K562 (cell line): ENCODE measurements around the gene PAFAH1B1. TPM values are rescaled to one million over a fixed set of nuclear protein-coding genes. Genes with fewer than 3 reads are reported as not detected.

Source experiments
- AFF1 ChIP-seq, 2 experiments: fragments of 450-650 bp; IDR thresholded peaks; 2 replicates each; pipeline ENCODE4 v1.6.1; 2018; ENCODE audit warnings: mild to moderate bottlenecking in 2 of 2, low read depth in 1 of 2; ENCODE audit not compliant: partially characterized antibody in 2 of 2
- ATF1 ChIP-seq, 2 experiments: fragments of 450-650 bp in 1 of 2; IDR thresholded peaks; 2 replicates each; pipeline ENCODE4 v1.6.1; 2016; ENCODE audit warnings: missing compliant biosample characterization in 1 of 2, missing genetic modification characterization in 1 of 2
- DNMT1 ChIP-seq: fragments of 450-650 bp; IDR thresholded peaks from 2 replicates; pipeline ENCODE4 v1.6.1; 2016; ENCODE audit warnings: antibody characterized with exemption, mild to moderate bottlenecking
- GMEB1 ChIP-seq: fragments of 250-450 bp; sonication (Bioruptor Pico); IDR thresholded peaks from 2 replicates; pipeline ENCODE4 v1.4.0; 2020; ENCODE audit warnings: mild to moderate bottlenecking
- HNRNPH1 ChIP-seq: fragments of 200-400 bp; formaldehyde crosslinking; optimal IDR thresholded peaks from 2 replicates; pipeline ENCODE3; 2017; ENCODE audit warnings: low read depth, mild to moderate bottlenecking, low read length, moderate library complexity
- HNRNPK ChIP-seq: fragments of 200-400 bp; formaldehyde crosslinking; IDR thresholded peaks from one replicate; pipeline ENCODE4 v1.6.1; 2018; ENCODE audit warnings: mild to moderate bottlenecking, low read depth, low read length; ENCODE audit not compliant: poor library complexity, severe bottlenecking
- IRF2 ChIP-seq: sonication (generic); formaldehyde crosslinking; IDR thresholded peaks from 2 replicates; pipeline ENCODE4 v1.8.1; 2022; ENCODE audit warnings: mild to moderate bottlenecking, missing genetic modification reagents
- KDM5B ChIP-seq: fragments of 200-600 bp; sonication (generic); IDR thresholded peaks from 2 replicates; pipeline ENCODE4 v1.6.1; 2012; ENCODE audit warnings: low read depth, mild to moderate bottlenecking, moderate library complexity, low read length, control low read depth, inconsistent platforms; ENCODE audit not compliant: insufficient replicate concordance
- KLF1 ChIP-seq: fragments of 450-650 bp; IDR thresholded peaks from 2 replicates; pipeline ENCODE4 v1.6.1; 2016; ENCODE audit warnings: missing genetic modification characterization, missing compliant biosample characterization
- MITF ChIP-seq: IDR thresholded peaks from 2 replicates; pipeline ENCODE4 v1.6.1; 2014; ENCODE audit warnings: antibody characterized with exemption
- MYC ChIP-seq, 2 experiments: fragments of 250-450 bp in 1 of 2; sonication (Bioruptor Pico) in 1 of 2; IDR thresholded peaks; 2 replicates each; pipeline versions ENCODE4 v1.5.1 to v1.6.1; 2012 to 2021; ENCODE audit warnings: low read depth in 2 of 2, borderline replicate concordance in 1 of 2, improper control_type of control experiment in 1 of 2, low read length in 1 of 2, mild to moderate bottlenecking in 1 of 2, moderate library complexity in 1 of 2
- POLR2B ChIP-seq: fragments of 450-650 bp; IDR thresholded peaks from 2 replicates; pipeline ENCODE4 v1.6.1; 2018; ENCODE audit warnings: low read depth; ENCODE audit not compliant: partially characterized antibody
- TCF7L2 ChIP-seq: fragments of 150-350 bp; IDR thresholded peaks from 2 replicates; pipeline ENCODE4 v1.6.1; 2016; ENCODE audit warnings: low read depth, mild to moderate bottlenecking, low read length, moderate library complexity
- TGIF2 ChIP-seq: sonication (generic); formaldehyde crosslinking; IDR thresholded peaks from 2 replicates; pipeline ENCODE4 v1.8.1; 2022; ENCODE audit warnings: mild to moderate bottlenecking, missing genetic modification reagents, moderate library complexity
- YY1 ChIP-seq, 3 experiments: IDR thresholded peaks; 2 replicates each; pipeline ENCODE4 v1.6.1; 2011; ENCODE audit warnings: low read length in 2 of 3, mild to moderate bottlenecking in 2 of 3, moderate library complexity in 2 of 3, borderline replicate concordance in 1 of 3, control low read depth in 1 of 3, low read depth in 1 of 3; ENCODE audit not compliant: insufficient read depth in 3 of 3, insufficient replicate concordance in 2 of 3, control insufficient read depth in 1 of 3, insufficient read length in 1 of 3; ENCODE audit errors: extremely low read depth in 1 of 3
- ZNF23 ChIP-seq: fragments of 250-450 bp; sonication (Bioruptor Pico); IDR thresholded peaks from 2 replicates; pipeline ENCODE4 v1.4.0; 2020; ENCODE audit warnings: mild to moderate bottlenecking
- ZNF354B ChIP-seq: fragments of 250-450 bp; sonication (Bioruptor Pico); IDR thresholded peaks from 2 replicates; pipeline ENCODE4 v1.4.0; 2020
- ZNF699 ChIP-seq: fragments of 250-450 bp; sonication (Bioruptor Pico); IDR thresholded peaks from 2 replicates; pipeline ENCODE4 v1.8.0; 2021; ENCODE audit warnings: mild to moderate bottlenecking, moderate library complexity; ENCODE audit not compliant: insufficient replicate concordance
- polyA plus RNA-seq, 8 experiments: library from polyadenylated mRNA; depleted of rRNA in 4 of 8; stranded (reverse) in 5 of 8; unstranded in 3 of 8; fragments of >200 nt; fragmentation: Nextera tagmentation in 2 of 8; fragmentation: Illumina TruSeq in 1 of 8; extraction: Ambion mirVana in 2 of 8; extraction: Trizol in 1 of 8; gene quantifications; 2 replicates each; pipeline versions ENCODE4 v1.2.1 to v1.2.3, GENCODE V29; 2011 to 2014; ENCODE audit warnings: inconsistent platforms in 1 of 8, missing spikeins in 1 of 8
- total RNA-seq, 7 experiments: library from RNA; depleted of rRNA in 6 of 7; stranded (reverse); fragments of >200 nt in 6 of 7; fragmentation: Illumina TruSeq in 2 of 7; extraction: Trizol in 2 of 7; gene quantifications; 2 replicates each; pipeline versions ENCODE4 v1.2.1 to v1.2.3, GENCODE V29; 2011 to 2021; ENCODE audit warnings: low replicate concordance in 1 of 7
- TF ChIP-seq, protein P1 (sequence below): fragments of 250-450 bp; sonication (Bioruptor Pico); IDR thresholded peaks from 2 replicates; pipeline ENCODE4 v1.8.0; 2021; ENCODE audit warnings: borderline replicate concordance, mild to moderate bottlenecking, moderate library complexity; ENCODE audit not compliant: poor library complexity, severe bottlenecking

The PAFAH1B1 gene
- total and polyA plus RNA-seq, 9 of the 15 experiments (the other 6 are each of a cell fraction or from before 2014, with no cell fraction given): 23.3 to 66.4 (median 40.2) TPM

DNA sequence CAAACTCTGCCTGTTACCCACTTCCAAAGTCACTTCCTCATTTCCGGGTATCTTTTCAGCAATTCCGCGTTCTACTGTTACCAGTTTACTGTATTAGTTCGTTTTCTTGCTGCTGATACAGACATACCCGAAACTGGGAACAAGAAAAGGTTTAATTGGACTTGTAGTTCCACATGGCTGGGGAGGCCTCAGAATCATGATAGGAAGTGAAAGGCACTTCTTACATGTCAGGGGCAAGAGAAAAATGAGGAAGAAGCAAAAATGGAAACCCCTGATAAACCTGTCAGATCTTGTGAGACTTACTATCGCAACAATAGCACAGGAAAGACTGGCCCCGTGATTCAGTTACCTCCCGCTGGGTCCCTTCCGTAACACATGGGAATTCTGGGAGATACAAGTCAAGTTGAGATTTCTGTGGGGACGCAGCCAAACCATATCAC, 30.9 kb downstream of the PAFAH1B1 start (continued):
- no peak for TF ChIP-seq AFF1 (IDR thresholded peaks at IDR 0.05; ENCODE audit: low read depth in 1 of 2, partially characterized antibody in 2 of 2)
- TF ChIP-seq, protein P1, sequence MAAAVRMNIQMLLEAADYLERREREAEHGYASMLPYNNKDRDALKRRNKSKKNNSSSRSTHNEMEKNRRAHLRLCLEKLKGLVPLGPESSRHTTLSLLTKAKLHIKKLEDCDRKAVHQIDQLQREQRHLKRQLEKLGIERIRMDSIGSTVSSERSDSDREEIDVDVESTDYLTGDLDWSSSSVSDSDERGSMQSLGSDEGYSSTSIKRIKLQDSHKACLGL (CRISPR knock-in tag): no peak
- no peak for TF ChIP-seq HNRNPK
- no peak for TF ChIP-seq ZNF23 (CRISPR knock-in tag)
- peak; percentile 17; the same call in 1 of the 2 replicates for TF ChIP-seq MYC (IDR thresholded peaks at IDR 0.05; ENCODE audit: low read depth, low read length)
- no peak for TF ChIP-seq MYC (CRISPR knock-in tag; IDR thresholded peaks at IDR 0.05; ENCODE audit: borderline replicate concordance, low read depth)
- TF ChIP-seq TGIF2 (CRISPR knock-in tag): no peak
- no peak for TF ChIP-seq ATF1 (CRISPR knock-in tag; IDR thresholded peaks at IDR 0.05)
- no peak for TF ChIP-seq ATF1 (tag; IDR thresholded peaks at IDR 0.05)
- no peak for TF ChIP-seq DNMT1
- no peak for TF ChIP-seq IRF2 (CRISPR knock-in tag)
- TF ChIP-seq ZNF354B (CRISPR knock-in tag): no peak
- no peak for TF ChIP-seq POLR2B
- no peak for TF ChIP-seq TCF7L2
- TF ChIP-seq YY1 (IDR thresholded peaks at IDR 0.05; ENCODE audit: borderline replicate concordance in 1 of 3, control insufficient read depth in 1 of 3, extremely low read depth in 1 of 3, insufficient read depth in 3 of 3, insufficient read length in 1 of 3, insufficient replicate concordance in 2 of 3, low read depth in 1 of 3, low read length in 2 of 3): no peak
- no peak for TF ChIP-seq ZNF699 (CRISPR knock-in tag)
- TF ChIP-seq KDM5B: no peak
- TF ChIP-seq MITF: no peak
- no peak for TF ChIP-seq GMEB1
- no peak for TF ChIP-seq KLF1 (tag)
- no peak for TF ChIP-seq HNRNPH1
